PFSK-1 (cell line): ENCODE data around the gene RAMAC.

ENCODE experiments used
- FOXP2 ChIP-seq: optimal IDR thresholded peaks from 2 replicates; pipeline ENCODE3; 2011; ENCODE audit warnings: borderline replicate concordance, control low read depth, inconsistent platforms; ENCODE audit not compliant: insufficient read depth; ENCODE audit errors: extremely low read length, extremely low read depth
- POLR2AphosphoS5 ChIP-seq: IDR thresholded peaks from 2 replicates; pipeline ENCODE4 v1.6.1; 2012; ENCODE audit warnings: low read depth, mild to moderate bottlenecking, control low read depth, low read length, moderate library complexity
- REST ChIP-seq, 2 experiments: IDR thresholded peaks; 2 replicates each; pipeline versions ENCODE4 v1.6.1 to v1.8.0; 2011 to 2012; ENCODE audit warnings: low read depth in 2 of 2, low read length in 2 of 2, control low read depth in 1 of 2, inconsistent platforms in 1 of 2, mild to moderate bottlenecking in 1 of 2, moderate library complexity in 1 of 2; ENCODE audit not compliant: insufficient read depth in 1 of 2
- SIN3A ChIP-seq: IDR thresholded peaks from 2 replicates; pipeline ENCODE4 v1.6.1; 2012; ENCODE audit warnings: mild to moderate bottlenecking, low read length, moderate library complexity, borderline replicate concordance; ENCODE audit not compliant: insufficient read depth
- TAF1 ChIP-seq: IDR thresholded peaks from 2 replicates; pipeline ENCODE4 v1.6.1; 2012; ENCODE audit warnings: low read length, control low read depth, borderline replicate concordance; ENCODE audit not compliant: insufficient read depth

Gene RAMAC

GRCh38 chr15:82966671-82967071, 19.3 kb upstream of the RAMAC start:
- TF ChIP-seq FOXP2: no peak
- TF ChIP-seq POLR2AphosphoS5: no peak
- no peak for TF ChIP-seq SIN3A
- TF ChIP-seq TAF1: no peak
- no peak for TF ChIP-seq REST (IDR thresholded peaks at IDR 0.05; ENCODE audit: insufficient read depth in 1 of 2, low read depth in 2 of 2, low read length in 2 of 2)

DNA sequence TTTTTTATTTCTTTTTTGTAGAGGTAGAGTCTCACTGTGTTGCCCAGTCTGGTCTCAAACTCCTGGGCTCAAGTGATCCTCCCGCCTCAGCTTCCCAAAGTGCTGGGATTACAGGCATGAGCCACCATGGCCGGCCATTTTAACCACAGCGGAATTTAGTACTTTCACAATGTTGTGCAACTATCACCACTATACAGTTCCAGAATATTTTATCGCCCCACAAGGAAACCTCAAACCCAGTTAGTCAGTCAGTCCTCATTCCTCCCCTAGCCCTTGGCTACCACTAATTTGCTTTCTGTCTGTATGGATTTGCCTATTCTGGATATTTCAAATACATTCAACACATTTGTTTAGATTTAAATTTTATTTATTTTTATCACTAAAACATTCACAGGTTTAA, 17.9 kb upstream of the RAMAC start:
- TF ChIP-seq POLR2AphosphoS5: no peak
- no peak for TF ChIP-seq FOXP2
- TF ChIP-seq REST (IDR thresholded peaks at IDR 0.05; ENCODE audit: insufficient read depth in 1 of 2, low read depth in 2 of 2, low read length in 2 of 2): no peak

DNA sequence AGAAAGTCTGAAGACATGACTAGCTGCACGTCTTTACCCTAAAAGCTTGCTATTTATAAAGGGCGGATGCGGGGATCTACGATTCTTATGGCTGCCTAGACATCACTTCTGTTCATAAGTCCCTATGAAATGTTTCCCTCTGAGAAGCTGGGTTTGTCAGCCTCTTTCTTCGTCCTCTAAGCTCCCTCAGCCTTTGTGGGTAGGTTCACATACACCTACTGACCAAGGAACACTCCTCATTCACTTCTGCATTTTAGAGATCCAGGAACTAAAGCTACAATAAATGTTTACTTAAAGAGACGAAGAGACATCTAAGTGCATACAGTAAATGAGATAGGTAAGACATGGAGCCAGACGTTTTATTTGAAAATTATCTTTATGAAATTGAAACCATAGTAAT, 16.7 kb upstream of the RAMAC start:
- TF ChIP-seq POLR2AphosphoS5 (no peak), REST (IDR thresholded peaks at IDR 0.05; ENCODE audit: insufficient read depth in 1 of 2, low read depth in 2 of 2, low read length in 2 of 2) (no peak), FOXP2 (no peak), SIN3A (no peak), TAF1 (no peak)

DNA sequence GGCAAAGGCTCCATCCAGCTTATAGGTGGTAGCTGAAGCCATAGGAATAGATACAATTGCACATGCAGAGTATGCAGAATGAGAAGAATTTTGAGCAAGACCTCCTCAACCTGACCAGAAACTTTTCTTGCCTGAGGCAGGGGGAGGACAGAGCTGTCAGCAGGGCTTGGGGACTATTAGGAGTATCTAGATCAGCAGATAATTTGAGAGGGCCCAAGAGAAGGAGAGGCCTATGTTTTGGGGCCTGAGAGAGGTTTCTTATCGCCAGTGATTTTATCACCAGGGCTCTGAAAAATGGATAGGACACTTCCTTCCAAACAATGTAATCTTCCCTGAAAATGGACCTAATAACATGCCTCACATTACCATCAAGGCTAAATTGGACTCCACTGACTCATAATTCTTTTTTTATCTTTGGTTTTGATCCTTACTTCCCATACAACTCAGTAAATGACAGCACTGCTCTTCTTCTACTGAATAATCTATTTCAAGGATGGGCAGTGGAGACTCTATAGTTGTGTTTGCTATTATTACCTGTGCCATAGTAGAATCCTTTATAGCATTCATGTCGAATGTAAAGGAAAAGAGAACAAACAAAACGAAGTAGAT, 15.8 kb upstream of the RAMAC start:
- TF ChIP-seq REST (IDR thresholded peaks at IDR 0.05; ENCODE audit: insufficient read depth in 1 of 2, low read depth in 2 of 2, low read length in 2 of 2) (no peak), FOXP2 (no peak), TAF1 (no peak), POLR2AphosphoS5 (no peak), SIN3A (no peak)

DNA sequence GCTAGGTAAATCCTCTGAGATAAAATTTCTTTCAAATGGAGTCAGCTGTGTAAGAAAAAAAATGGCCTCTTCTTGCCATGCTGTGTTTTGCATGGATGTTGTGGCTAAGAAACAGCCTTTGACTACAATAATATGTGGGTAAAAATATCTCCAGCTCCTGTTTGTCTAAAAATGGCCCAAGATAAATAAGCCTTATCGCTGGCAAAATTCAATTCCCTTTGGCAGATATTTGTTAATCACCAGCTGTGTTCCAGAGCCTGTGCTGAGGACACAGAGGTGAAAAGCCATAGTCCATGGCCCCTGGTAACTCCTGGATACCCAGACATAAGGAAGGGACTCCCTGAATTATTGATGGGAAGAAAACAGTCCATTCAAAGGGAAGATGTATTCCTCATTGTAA, 15.3 kb upstream of the RAMAC start:
- no peak for TF ChIP-seq POLR2AphosphoS5
- TF ChIP-seq FOXP2: no peak
- no peak for TF ChIP-seq REST (IDR thresholded peaks at IDR 0.05; ENCODE audit: insufficient read depth in 1 of 2, low read depth in 2 of 2, low read length in 2 of 2)
- no peak for TF ChIP-seq TAF1
- no peak for TF ChIP-seq SIN3A
